ENCODE data around the gene CMTM3.
"Not testable (repeated sequence)": the region's sequence is repeated elsewhere in the genome, so short reads cannot be mapped to it uniquely, and the experiment has no call there.

The CMTM3 gene

DNA sequence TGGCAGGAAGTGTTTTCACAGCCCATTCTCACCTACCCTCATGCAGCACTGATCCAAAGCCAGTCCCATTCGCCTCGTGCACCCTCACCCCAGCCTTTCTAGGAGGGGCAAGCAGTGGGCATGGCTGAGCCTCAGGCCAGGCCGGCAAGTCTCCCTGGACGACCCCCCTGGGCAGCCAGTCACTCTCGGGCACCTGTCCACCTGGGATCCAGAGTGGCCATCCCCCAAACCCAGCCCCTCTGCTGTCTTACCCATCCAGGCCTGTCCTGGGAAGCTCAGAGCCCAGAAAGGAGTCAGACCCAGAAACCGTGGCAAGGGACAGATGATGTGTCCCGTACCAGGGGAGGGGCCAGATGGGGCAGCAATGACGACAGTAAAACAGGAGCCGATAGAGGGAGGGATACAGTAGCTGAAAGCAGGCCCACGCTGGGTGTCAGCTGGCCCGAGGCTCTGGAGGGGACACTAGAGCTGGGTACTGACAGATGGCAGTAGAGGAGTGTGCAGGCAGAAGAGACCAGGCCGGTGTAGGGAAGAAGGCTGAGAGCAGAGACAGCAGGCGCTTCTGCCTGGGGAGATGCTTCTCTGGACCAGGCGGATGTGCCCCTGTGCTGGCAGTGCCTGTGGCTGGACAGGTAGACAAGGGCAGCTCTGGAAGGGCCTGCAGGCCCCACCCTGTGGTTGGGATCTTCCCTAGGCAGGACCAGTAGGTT lies 5.8 kb downstream of the CMTM3 start:
- no peak for DNase-seq

DNA sequence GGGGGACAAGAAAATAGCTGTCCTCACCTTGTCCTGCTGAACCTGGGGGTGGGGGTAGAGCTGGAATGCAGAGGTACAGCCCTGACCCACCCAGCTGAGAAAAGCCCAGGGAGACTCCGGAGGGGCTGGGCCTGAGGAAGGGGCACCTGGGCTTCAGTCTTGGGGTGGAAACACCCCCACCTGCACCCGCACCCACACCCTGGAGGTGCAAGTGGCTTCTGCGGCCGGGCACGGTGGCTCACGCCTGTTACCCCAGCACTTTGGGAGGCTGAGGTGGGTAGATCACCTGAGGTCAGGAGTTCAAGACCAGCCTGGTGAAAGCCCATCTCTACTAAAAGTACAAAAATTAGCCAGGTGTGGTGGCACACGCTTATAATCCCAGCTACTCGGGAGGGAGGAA lies 7.4 kb downstream of the CMTM3 start:
- DNase-seq = not testable (repeated sequence)

DNA sequence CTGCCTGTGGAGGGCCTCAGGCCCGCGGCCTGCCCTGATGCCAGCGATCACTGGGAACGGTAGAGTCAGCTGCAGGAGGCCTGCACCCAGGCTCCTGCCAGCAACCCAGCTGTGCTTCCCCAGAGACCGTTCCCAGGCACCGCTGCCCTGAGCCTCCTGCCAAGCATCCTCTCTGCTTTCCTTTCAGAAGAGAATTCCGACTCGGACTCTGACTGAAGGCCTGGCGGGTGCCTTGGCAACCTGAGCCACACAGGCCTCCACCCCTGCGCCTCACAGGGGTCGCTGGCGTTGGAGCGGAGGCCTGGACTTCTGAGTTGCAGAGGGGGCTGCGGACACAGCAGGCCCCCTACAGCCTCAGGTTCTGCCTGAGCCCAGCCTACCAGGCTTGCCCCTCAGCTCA lies 7.9 kb downstream of the CMTM3 start:
- DNase-seq = no peak

DNA sequence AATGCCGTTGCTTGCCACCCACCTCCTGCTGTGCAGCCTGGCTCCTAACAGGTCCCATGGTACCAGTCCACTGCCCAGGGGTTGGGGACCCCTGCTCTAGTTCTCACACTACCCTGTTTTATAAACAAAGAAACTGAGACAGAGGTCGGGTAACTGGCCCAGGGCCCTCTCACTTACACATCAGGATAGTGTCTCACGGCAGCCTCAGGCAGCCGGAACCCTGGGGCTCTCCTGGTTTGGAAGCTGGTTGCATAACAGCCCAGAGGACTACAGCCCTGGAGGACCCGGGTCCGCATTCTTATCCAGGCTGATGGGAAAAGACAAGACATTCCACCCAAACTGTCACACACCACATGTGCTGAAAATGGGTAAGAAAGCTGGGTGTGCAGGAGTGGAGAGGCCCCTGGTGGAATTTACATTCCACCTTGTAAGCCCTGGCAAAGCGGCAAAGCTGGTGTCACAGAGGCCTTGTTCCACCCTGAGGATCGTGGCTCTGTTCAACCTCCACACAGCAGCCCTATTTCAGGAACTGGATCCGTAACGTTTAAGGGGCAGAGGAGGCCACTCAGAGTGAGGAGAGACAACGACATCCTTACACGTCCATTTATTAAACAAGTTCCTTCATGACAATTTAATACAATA lies 9.8 kb downstream of the CMTM3 start:
- DNase-seq = no peak

DNA sequence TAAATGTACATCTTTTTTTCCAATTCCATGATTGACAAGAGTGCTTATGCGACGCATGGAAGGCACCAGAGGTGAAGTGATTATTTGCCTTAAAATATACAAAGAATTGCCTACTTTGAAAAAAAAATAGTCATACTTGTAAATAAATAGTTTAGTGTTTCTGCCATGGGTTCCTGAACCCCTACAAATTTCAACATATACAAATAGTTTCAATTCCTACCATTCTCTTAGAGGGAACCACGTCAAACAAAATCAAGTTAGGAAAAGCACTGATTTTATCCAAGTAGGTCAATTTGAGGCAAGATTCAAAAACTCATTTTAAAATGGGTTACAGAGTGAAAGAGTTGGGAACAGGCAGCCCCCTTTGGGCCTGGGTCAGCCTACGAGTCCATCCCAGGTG lies 11.7 kb downstream of the CMTM3 start:
- no peak for DNase-seq

DNA sequence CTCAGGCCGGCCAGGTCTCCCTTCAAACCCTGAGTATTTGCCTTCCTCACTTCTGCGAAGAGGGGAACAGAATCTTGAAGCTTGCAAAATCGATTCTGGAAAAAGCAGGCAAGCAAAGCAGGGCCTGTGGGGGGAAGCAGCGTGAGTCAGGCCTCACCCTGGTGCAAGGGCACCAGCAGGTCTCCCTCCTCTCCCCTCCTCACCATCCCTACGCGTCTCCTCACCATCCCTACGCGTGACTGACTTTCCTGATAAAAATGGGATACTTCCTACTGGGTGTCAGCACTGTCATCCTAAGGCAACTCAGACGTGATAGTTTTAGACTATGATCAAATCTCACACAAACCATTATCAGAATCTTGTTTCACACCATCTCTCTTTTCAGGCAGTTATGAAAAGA lies 12.1 kb downstream of the CMTM3 start:
- DNase-seq = no peak

DNA sequence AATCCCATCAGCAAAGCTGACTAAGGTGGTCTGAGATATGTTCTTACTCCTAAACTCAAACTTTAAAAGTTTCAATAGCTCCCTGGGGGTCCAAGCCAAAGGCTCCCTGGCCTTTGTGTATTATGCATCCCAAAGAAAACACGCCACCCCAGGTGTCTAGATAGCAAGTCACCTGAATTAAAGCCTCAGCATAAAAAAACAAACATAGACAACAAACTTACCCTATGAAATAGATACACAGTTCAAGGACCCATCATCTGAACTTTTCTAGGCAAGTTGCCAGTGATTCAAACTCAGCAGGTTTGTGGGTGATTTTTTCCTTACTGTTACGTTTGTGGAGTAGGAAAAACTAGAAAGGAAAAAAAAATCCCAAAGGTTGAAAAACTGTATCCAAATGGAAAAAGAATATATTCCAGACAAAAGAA lies 12.5 kb downstream of the CMTM3 start:
- DNase-seq = no peak

DNA sequence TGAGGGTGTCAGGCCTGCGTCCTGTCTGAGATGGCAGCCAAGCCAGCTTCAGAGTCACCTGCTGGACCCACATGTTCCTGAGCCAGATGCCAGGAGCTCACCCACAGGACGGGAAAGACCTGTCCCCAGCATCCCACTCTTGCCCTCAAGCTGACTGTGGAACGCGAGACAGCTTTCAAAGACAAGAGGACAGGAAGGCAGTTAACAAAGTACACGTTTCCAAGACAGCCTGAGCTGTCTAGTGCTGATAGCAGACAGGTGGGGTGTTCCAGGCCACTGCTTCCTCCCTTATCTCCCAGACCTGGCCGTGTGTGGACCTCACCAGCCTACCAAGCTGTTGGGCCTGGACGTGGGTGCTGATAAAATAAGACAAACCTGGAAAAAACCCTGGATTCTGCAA lies 13.2 kb downstream of the CMTM3 start:
- no peak for DNase-seq

DNA sequence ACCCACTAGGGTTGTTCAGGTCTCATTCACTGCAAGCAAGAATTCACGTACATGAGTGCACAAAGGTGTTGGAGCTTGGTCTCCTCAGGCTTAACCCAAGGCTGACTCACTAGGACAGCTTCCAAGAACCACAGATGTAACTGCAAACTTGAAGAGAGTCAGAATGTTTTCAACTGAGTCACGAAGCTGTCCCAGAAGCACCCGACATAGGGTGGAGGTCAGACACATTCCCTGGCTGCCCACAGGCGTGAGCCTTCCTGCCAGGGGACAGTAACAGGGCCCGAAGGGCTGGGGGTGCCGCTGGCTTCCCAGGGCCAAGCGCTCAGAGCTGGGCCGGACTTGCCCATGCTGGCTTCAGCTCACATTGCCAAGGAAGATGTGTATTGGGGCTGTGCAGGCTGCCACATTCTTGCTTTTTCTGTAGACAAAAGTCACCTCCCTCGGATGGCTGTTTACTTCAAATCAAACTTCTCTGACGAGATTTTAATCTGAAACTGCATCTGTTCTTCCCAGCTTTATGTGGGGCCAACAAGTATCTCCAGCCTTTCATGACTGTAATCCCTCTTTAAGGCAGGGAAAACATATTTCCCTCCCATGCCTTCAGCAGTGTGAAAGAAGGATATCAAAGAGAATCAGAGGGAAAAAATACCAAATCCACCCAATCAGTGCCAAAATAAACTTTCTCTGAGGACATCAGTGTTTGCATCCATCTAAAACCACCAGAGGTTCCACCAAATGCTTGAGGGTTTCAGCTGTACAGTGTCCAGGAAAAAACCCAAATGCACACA lies 14.3 kb downstream of the CMTM3 start:
- DNase-seq = no peak

DNA sequence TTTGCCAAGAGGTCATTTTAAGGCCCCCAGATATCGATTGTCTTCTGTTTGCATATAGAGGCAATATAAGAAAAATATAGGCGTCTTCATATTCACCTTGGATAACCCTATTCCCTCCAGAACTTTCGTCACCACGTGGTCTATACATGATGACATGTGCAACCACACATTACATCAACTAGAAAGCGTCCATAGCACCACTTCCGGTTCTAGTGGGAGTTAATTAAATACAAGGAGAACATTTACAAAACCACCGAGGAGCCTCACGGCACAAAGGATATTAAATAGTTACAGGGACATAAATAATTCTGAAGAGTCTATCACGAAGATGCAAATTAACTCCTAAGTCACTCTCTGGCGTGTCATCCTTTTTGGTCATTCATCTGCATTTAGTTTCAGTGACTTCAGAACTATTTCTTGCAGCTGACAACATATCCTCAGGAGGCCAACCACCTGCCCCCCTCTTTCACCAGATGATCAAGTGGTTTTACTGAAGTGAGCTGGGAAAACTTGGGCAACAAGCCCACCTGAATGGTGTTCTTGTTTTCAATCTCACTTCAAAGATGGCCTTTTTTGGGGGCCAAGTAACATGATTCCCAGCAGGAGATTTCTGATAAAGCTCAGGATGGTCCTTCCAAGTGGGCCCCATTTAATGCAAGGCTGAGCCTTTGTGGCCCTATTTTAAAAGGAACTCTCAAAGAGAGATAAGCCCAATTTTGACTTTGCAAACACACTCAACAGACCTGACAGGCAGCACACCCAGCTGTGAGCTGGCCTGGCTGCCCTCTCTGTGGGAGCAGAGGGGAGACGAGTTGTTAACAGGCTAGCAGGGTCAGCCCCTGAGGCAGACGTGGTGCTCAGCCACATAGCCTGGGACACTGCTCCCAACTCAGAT lies 15.3 kb downstream of the CMTM3 start:
- no peak for DNase-seq

DNA sequence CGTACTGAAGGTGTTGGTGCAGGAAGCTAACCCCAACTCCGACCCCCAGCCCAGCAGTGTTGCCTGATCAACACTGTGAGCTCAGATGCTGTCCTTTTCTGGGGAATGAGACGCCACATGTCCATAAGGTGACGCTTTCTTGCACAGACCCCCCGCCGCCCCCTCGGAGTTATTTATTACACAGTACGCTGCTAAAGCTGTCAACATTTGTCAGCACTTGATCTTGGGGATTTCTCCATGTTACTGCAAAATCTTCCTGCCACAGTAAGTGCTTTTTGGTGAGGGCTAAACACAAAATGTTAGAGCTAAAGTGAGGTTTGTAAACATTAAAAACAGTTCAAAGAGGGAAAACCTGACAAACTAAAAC lies 15.9 kb downstream of the CMTM3 start:
- DNase-seq = no peak

DNA sequence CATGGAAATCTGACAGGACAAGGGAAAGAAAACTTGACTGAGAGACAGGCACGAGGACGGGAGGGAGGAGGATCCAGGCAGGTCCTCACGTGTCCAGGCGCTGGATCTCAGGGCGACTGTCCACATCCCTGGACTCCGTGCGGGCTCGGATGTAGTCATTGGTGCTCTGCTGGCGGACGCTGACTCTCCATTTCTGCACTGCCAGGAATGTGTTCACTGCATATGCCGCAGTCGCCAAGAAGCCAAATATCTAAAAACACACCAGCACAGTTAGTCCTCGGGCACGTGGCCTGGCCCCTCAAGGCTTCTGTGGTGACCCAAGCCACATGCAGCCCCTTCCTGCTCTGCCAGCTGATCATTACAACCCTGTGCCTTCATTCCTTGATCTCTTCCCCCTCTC lies 17.5 kb downstream of the CMTM3 start:
- no peak for DNase-seq

DNA sequence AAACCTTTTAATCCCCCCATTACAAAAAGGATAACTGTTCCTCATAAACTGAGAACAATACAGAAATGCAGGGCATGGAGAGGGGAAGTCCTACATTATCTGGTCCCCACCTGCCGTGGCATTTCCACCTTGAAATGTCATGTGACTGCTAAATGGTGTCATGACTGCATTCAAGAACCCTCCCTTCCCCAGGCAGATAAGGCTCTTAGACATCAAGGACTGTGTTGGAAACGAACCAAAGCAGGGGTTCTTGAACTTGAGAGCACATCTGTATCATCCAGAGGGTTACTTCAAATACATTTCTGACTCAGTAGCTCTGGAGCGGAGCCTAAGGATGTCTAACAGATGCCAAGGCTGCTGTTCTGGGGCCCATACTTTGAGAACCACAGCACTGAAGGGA lies 18.4 kb downstream of the CMTM3 start:
- no peak for DNase-seq

DNA sequence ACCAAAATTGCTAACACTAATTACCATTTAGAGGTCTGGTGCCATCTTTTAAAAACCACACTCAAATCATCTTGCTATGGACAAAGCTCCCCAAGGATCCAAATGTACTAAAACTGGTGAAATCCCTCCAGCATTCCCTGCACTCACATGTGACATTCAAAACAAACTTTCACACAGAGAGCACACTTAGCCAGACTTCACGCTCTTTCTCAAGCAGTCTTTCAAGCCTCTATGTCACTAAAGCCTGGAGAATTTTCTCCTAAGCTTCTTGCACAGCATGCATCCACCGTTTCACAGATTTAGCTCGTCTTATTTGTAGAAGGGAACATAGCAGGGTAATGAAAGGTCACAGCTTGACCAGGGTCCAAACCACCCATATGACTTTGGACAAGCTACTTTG lies 19.3 kb downstream of the CMTM3 start:
- no peak for DNase-seq

DNA sequence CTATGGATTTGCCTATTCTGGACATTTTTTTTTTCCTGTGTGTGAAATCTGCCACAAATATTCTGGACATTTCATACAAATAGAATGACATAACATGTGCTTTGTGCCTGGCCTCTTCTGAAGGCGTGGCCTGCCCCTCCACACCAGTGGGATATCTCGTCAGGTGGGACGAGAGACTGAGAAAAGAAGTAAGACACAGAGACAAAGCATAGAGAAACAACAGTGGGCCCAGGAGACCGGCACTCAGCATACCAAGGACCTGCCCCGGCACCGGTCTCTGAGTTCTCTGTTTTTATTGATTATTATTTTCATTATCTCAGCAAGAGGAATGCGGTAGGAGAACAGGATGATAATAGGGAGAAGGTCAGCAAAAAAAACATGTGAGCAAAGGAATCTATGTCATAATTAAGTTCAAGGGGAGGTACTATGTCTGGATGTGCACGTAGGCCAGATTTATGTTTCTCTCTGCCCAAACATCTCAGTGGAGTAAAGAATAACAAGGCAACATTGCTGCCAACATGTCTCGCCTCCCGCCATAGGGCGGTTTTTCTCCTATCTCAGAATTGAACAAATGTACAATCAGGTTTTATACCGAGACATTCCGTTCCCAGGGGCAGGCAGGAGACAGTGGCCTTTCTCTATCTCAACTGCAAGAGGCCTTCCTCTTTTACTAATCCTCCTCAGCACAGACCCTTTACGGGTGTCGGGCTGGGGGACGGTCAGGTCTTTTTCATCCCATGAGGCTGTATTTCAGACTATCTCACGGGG lies 23.3 kb downstream of the CMTM3 start:
- not testable (repeated sequence) for DNase-seq

DNA sequence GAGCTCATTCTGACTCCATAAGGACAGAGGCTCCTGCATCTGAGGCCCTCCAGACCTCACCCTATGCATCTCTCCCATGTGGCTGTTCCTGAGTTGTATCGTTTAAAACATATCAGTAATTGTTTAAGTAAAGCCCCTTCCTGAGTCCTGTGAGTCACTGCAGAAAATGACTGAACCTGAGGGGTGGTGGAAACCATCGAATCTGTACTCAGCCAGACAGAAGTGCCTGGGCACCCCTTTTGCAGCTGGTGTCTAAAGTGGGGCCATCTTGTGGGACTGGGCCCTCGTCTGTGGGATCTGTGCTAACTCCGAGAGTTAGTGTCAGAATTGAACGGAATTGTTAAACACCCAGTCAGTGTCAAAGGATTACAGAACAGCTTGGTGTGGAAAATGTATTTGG lies 25.4 kb downstream of the CMTM3 start:
- DNase-seq = no peak

DNA sequence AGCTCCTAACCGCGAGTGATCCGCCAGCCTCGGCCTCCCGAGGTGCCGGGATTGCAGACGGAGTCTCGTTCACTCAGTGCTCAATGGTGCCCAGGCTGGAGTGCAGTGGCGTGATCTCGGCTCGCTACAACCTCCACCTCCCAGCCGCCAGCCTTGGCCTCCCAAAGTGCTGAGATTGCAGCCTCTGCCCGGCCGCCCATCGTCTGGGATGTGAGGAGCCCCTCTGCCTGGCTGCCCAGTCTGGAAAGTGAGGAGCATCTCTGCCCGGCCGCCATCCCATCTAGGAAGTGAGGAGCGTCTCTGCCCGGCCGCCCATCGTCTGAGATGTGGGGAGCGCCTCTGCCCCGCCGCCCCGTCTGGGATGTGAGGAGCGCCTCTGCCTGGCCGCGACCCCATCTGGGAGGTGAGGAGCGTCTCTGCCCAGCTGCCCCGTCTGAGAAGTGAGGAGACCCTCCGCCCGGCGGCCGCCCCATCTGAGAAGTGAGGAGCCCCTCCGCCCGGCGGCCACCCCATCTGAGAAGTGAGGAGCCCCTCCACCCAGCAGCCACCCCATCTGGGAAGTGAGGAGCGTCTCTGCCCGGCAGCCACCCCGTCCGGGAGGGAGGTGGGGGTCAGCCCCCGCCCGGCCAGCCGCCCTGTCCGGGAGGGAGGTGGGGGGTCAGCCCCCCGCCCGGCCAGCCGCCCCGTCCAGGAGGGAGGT lies 26.2 kb downstream of the CMTM3 start:
- DNase-seq = not testable (repeated sequence)

DNA sequence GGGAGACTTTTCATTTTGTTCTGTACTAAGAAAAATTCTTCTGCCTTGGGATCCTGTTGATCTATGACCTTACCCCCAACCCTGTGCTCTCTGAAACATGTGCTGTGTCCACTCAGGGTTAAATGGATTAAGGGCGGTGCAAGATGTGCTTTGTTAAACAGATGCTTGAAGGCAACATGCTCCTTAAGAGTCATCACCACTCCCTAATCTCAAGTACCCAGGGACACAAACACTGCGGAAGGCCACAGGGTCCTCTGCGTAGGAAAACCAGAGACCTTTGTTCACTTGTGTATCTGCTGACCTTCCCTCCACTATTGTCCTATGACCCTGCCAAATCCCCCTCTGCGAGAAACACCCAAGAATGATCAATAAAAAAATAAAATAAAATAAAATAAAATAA lies 27.1 kb downstream of the CMTM3 start:
- DNase-seq = not testable (repeated sequence)

DNA sequence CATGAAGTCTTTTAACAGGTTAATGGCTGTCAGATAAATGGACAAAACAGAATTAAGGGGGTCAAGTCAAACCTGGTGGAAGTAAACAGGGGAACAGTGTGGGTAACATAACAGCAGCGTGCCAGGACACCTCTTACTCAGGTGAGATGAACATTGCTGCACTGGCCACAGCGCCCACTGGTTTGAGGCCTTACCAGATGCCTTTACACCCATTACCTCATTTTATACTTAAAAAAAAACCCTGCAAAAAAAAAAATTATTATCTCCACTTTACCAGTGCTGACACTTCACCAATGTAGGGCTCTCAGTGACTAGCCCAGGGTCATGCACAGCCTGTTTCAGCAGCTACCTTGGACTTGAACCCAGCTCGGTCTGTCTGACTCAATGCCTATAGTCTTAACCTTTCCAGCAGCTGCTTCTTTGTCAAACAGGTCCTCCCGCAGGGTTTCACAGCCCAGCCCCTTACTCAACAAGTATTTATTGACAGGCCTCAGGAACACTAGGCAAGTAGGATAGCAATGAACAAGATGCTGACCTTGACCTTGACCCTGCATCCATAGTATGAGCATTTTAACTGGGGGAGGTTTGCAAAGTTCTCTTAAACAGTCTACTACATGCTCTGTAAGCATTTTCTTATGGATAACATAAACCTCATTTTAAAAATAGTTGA lies 30.2 kb downstream of the CMTM3 start:
- no peak for DNase-seq

DNA sequence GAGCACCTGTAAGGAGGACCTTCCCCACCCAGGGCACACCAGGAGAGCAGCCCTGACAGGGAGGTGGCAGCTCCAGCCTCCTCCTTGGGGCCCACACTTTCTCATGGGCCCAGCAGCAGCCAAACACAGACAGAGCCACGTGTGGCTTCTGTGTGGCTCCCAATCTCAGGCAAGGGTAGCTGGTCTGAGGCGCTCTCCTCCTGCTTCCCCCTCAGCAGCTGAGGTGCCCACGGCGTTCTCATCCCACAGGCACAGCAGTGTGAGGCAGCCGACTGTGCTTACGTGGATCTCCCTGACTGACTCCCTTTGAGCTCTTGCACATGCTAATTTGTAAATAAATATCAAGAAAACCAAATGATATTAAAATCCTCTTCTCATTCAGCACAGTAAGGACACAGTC lies 30.9 kb downstream of the CMTM3 start:
- no peak for DNase-seq

DNA sequence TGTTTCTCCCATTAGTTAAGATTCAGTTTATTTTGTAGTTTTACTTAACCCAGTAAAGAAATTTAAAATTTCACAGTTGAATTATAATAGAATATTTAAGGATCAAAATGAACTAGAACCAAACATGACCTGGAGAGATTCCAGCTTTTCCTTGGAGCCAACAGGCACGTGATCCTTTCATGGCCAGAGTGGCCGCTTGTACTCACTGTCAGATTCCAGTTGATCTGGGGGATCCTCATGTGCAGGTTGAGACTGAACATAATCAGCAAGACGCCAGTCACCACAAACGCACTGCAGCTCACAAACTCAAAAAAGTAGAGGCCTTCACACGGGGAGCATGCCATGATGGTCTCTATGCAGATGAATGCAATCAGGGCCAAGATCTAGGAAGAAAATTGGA lies 31.7 kb downstream of the CMTM3 start:
- DNase-seq = no peak
